Common myeloid progenitor, CD34-positive (primary cell): ENCODE measurements around the gene CFAP73.
A peak's percentile ranks its signal among the peaks of the same experiment; 100 is the strongest.
"Not testable (repeated sequence)": the region's sequence is repeated elsewhere in the genome, so short reads cannot be mapped to it uniquely, and the experiment has no call there.

Experiments used
- CTCF ChIA-PET: fragments of 350-600 bp; sonication (Branson Sonifier 250); formaldehyde crosslinking; loops from one replicate; lab custom pipeline; 2021; ENCODE audit warnings: antibody characterized with exemption; lab: Charles Lee
- POLR2A ChIA-PET: fragments of 350-600 bp; sonication (Branson Sonifier 250); formaldehyde crosslinking; loops from one replicate; lab custom pipeline; 2021; ENCODE audit warnings: antibody characterized with exemption; lab: Charles Lee
- DNase-seq, 3 donors: peaks; one replicate each; pipeline versions ENCODE4 v3.0.0 to v3.0.0-alpha.2; 2013
- H3K27ac ChIP-seq, 2 experiments: 1 replicate in 1 of 2; 2 replicates in 1 of 2; pipeline ENCODE4 v1.7.0; 2013; ENCODE audit warnings: inconsistent platforms in 2 of 2, low read length in 2 of 2, mild to moderate bottlenecking in 2 of 2, low read depth in 1 of 2, moderate library complexity in 1 of 2; ENCODE audit not compliant: severe bottlenecking in 2 of 2, insufficient read depth in 1 of 2, poor library complexity in 1 of 2
- H3K27me3 ChIP-seq, 5 experiments: replicated peaks in 2 of 5; 1 replicate in 3 of 5; 2 replicates in 2 of 5; pipeline versions ENCODE4 v1.6.1 to v1.7.0; 2013; ENCODE audit warnings: low read length in 4 of 5, mild to moderate bottlenecking in 2 of 5, moderate library complexity in 2 of 5, inconsistent platforms in 1 of 5; ENCODE audit not compliant: insufficient read depth in 5 of 5, control insufficient read depth in 4 of 5
- H3K36me3 ChIP-seq, 4 experiments: 1 replicate in 2 of 4; 2 replicates in 2 of 4; pipeline versions ENCODE4 v1.6.1 to v1.7.0; 2013; ENCODE audit warnings: low read length in 3 of 4, control low read depth in 1 of 4, mild to moderate bottlenecking in 1 of 4; ENCODE audit not compliant: control insufficient read depth in 4 of 4, insufficient read depth in 4 of 4
- H3K4me1 ChIP-seq, 4 experiments: 1 replicate in 3 of 4; 2 replicates in 1 of 4; pipeline versions ENCODE4 v1.6.1 to v1.7.1; 2013; ENCODE audit warnings: low read length in 3 of 4, mild to moderate bottlenecking in 3 of 4, control low read depth in 1 of 4, inconsistent platforms in 1 of 4, moderate library complexity in 1 of 4; ENCODE audit not compliant: control insufficient read depth in 4 of 4, insufficient read depth in 4 of 4; ENCODE audit errors: control extremely low read depth in 1 of 4
- H3K4me3 ChIP-seq, 7 experiments: 1 replicate in 4 of 7; 2 replicates in 3 of 7; pipeline versions ENCODE4 v1.5.1 to v1.7.0; 2013; ENCODE audit warnings: mild to moderate bottlenecking in 7 of 7, low read length in 6 of 7, moderate library complexity in 6 of 7, inconsistent platforms in 2 of 7, low read depth in 2 of 7, control low read depth in 1 of 7; ENCODE audit not compliant: insufficient read depth in 4 of 7, control insufficient read depth in 1 of 7; ENCODE audit errors: extremely low read depth in 1 of 7
- H3K9me3 ChIP-seq, 5 experiments: 1 replicate in 4 of 5; 2 replicates in 1 of 5; pipeline versions ENCODE4 v1.6.1 to v1.7.1; 2013; ENCODE audit warnings: low read length in 4 of 5, mild to moderate bottlenecking in 2 of 5, inconsistent platforms in 1 of 5, low read depth in 1 of 5, moderate library complexity in 1 of 5; ENCODE audit not compliant: control insufficient read depth in 4 of 5, insufficient read depth in 2 of 5; ENCODE audit errors: control extremely low read depth in 1 of 5
- WGBS: methylation state at CpG from one replicate; pipeline ENCODE4 v1.1.5; 2013; ENCODE audit not compliant: insufficient coverage; 5-methylcytosine and 5-hydroxymethylcytosine counted together

The CFAP73 gene

DNA sequence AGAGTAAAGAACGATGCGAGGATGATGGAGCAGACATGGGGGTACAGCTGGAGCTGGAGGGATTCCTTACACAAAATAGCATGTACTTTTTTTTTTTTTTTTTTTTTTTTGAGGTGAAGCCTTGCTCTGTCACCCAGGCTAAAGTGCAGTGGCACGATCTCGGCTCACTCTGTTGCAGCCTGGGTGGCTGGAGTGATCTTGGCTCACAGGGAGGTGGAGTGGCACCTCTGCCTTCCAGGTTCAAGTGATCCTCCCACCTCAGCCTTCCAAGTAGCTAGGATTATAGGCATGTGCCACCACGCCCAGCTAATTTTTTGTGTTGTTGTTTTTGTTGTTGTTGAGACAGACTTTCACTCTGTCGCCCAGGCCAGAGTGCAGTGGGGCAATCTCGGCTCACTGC is 8.8 kb upstream of the CFAP73 start:
- Histone ChIP-seq H3K36me3 (no peaks in the 10 kb centered on the region), H3K27me3 (no peaks in the 10 kb centered on the region), H3K4me1 (peaks cover 3 to 35% (median 24%) of the 10 kb centered on the region in 4 experiments), H3K27ac (no peak overlapping the region), H3K4me3 (no peak overlapping the region), H3K9me3 (no peaks in the 10 kb centered on the region)
- no peak for DNase-seq
- CTCF ChIA-PET: interaction anchor here (1.2 to 11.0 kb wide), 2 partner anchors 10 to 11 kb away, joined by 3 to 149 read pairs; partner anchors contain the start of gene CFAP73
- 100% methylated on average over 2 of the region's 7 CpGs for whole genome bisulfite sequencing
- POLR2A ChIA-PET: no interaction called here

DNA sequence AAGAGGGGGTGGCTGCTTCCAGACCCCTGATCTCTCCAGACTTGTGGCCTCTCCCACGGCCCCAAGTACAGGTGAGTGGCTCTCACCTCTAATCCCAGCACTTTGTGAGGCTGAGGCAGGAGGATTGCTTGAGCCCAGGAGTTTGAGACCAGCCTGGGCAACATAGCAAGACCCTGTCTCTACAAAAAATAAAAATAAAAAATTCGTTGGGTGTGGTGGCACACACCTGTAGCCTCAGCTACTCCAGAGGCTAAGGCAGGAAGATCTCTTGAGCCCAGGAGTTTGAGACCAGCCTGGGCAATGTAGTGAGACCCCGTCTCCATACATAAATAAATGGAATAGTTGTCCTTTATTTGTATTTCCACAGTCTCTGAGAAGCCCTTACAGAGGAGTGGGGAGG is 7.8 kb upstream of the CFAP73 start:
- H3K27me3 ChIP-seq, POLR2A ChIA-PET, DNase-seq, H3K27ac ChIP-seq, H3K9me3 ChIP-seq, H3K36me3 ChIP-seq, H3K4me3 ChIP-seq: not testable (repeated sequence)
- peaks cover 0 to 25% (median 14%) of the 10 kb centered on the region in 4 experiments for H3K4me1 ChIP-seq
- 80% methylated on average over 1 of the region's 3 CpGs for WGBS
- CTCF ChIA-PET: interaction anchor here (1.2 to 11.0 kb wide), 3 partner anchors 9 to 19 kb away, joined by 3 to 149 read pairs (median 4); partner anchors contain the start of gene CFAP73

DNA sequence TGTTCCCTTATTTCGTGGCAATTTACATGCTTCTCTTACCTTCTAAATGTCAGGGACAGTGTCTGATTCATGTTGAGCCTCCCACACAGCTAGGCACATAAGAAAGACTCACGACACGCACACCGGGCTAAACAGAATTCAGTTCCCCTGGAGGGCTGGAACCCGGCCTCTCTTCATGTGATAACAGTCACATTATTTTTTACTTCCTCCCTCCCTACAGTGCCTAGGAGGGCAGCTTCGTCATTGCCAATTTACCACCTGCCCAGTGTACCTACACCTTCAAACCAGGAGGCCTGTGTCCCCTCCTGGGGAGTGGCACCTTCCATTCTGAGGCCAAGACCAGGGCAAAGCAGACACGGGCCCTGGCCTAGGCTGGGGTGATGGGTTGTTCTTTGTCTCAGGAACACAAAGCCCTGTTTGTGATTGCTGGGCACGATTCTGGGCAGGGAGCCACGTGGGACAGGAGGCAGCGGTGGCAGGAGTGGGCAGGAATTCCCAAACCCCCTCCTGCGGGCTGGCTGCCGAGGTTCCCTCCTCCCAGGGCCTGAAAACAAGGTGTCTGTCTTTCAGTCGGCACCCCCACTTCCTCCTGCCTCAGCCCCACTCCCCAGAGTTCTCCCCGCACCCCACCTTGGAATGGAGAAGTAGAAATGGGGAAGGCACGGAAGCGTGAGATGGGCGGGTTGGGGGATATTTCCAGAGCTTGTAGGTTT is 7.2 kb upstream of the CFAP73 start:
- DNase-seq: peak; percentile 40 to 86 (median 86)
- WGBS: 35% methylated on average over 8 of the region's 17 CpGs
- peak overlapping the region in 1 of 2 experiments; percentile 45 for H3K27ac ChIP-seq
- H3K4me3 ChIP-seq: peak overlapping the region in 2 of 7 experiments; percentile 0 to 14
- H3K4me1 ChIP-seq: peaks cover 0 to 21% (median 14%) of the 10 kb centered on the region in 4 experiments
- no peaks in the 10 kb centered on the region for H3K36me3 ChIP-seq
- ChIA-PET CTCF (interaction anchor here (1.0 to 11.0 kb wide), 4 partner anchors 8 to 19 kb away, joined by 4 to 149 read pairs (median 4); partner anchors contain the start of gene CFAP73), POLR2A (no interaction called here)
- H3K9me3 ChIP-seq: peaks cover 0 to 2% (median 0%) of the 10 kb centered on the region in 5 experiments
- H3K27me3 ChIP-seq: no peaks in the 10 kb centered on the region

DNA sequence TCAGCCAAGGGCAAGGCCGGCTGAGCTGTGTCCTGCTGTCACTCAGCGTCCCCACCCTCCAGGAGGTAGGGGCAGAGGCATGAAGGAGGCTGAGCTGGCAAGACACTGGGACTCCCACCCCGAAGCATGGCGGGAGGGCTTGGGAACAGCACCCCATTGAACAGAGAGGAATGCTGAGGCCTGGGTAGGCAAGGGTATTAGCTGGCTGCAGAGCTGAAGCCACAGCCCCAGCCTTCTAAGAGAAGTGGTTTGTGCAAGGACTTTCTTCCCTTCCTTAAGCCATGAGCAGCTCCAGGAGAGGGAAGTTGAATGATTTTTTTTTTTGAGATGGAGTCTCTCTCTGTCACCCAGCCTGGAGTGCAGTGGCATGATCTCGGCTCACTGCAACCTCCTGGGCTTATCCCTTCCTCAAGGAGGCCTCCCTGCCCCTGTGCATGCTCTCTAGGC is 6.6 kb upstream of the CFAP73 start:
- WGBS: 41% methylated on average over 4 of the region's 5 CpGs
- H3K27me3 ChIP-seq: no peaks in the 10 kb centered on the region
- H3K4me1 ChIP-seq: peaks cover 0 to 21% (median 14%) of the 10 kb centered on the region in 4 experiments
- no peak for DNase-seq
- POLR2A ChIA-PET: no interaction called here
- CTCF ChIA-PET: interaction anchor here (1.0 to 11.0 kb wide), 4 partner anchors 7 to 18 kb away, joined by 4 to 149 read pairs (median 4); partner anchors contain the start of gene CFAP73
- no peak overlapping the region for H3K27ac ChIP-seq
- peaks cover 0 to 2% (median 0%) of the 10 kb centered on the region in 5 experiments for H3K9me3 ChIP-seq
- no peaks in the 10 kb centered on the region for H3K36me3 ChIP-seq
- no peak overlapping the region for H3K4me3 ChIP-seq

DNA sequence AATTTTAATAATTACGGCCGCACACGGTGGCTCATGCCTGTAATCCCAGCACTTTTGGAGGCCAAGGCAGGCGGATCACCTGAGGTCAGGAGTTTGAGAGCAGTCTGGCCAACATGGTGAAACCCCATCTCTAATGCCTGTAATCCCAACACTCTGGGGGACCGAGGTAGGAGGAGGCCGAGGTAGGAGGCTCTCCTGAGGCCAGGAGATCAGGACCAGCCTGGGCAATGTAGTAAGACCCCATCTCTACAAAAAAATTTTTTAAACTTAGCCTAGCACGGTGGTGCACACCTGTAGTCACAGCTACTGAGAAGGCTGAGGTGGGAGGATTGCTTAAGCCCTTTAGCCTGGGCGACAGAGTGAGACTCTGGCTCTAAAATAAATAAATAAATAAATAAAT is 5.6 kb upstream of the CFAP73 start:
- WGBS: 92% methylated on average over 2 of the region's 8 CpGs
- Histone ChIP-seq H3K36me3 (no peaks in the 10 kb centered on the region), H3K4me1 (peaks cover 0 to 21% (median 14%) of the 10 kb centered on the region in 4 experiments), H3K27ac (no peak overlapping the region), H3K9me3 (peaks cover 0 to 2% (median 0%) of the 10 kb centered on the region in 5 experiments), H3K4me3 (no peak overlapping the region), H3K27me3 (no peaks in the 10 kb centered on the region)
- POLR2A ChIA-PET: no interaction called here
- DNase-seq: no peak
- CTCF ChIA-PET: interaction anchor here (1.3 to 12.7 kb wide), 3 partner anchors 6 to 30 kb away, joined by 4 to 149 read pairs (median 7); partner anchors contain the start of gene RASAL1

DNA sequence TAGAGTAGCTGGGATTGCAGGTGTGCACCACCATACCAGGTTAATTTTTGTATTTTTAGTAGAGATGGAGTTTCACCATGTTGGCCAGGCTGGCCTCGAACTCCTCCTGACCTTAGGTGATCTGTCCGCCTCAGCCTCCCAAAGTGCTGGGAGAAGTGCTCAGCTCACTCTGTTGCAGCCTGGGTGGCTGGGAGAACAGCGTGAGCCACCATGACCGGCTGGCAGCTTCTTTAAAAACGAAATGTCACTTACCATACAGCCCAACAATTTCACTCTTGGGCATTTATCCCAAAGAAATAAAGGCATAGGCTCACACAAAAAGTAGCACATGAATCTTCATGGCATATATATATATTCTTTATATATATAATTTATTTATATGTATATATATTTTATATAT is 4.7 kb upstream of the CFAP73 start:
- Histone ChIP-seq H3K4me1 (peaks cover 0 to 21% (median 20%) of the 10 kb centered on the region in 4 experiments), H3K4me3 (no peak overlapping the region), H3K9me3 (peaks cover 0 to 2% (median 0%) of the 10 kb centered on the region in 5 experiments), H3K36me3 (no peaks in the 10 kb centered on the region), H3K27ac (no peak overlapping the region), H3K27me3 (peaks cover 0 to 2% (median 0%) of the 10 kb centered on the region in 5 experiments)
- CTCF ChIA-PET: interaction anchor here (0.9 to 12.7 kb wide), 4 partner anchors 7 to 29 kb away, joined by 3 to 149 read pairs (median 6); partner anchors contain the start of gene RASAL1
- 100% methylated on average over 3 of the region's 5 CpGs for WGBS
- POLR2A ChIA-PET: no interaction called here
- DNase-seq: no peak
